H9 (cell line): ENCODE measurements around the gene IFNAR2. TPM values are rescaled to one million over a fixed set of nuclear protein-coding genes. Genes with fewer than 3 reads are reported as not detected.

Experiments
- DNase-seq: peaks from one replicate; pipeline ENCODE4 v3.0.0-alpha.2; 2017
- H2AFZ ChIP-seq: one replicate; pipeline ENCODE4 v1.6.1; 2013; ENCODE audit warnings: mild to moderate bottlenecking, low read length, control low read depth, moderate library complexity
- H2AK5ac ChIP-seq: 2 replicates; pipeline ENCODE4 v1.6.1; 2013; ENCODE audit warnings: low read length, control low read depth, mixed read lengths; ENCODE audit not compliant: insufficient read length
- H2BK120ac ChIP-seq: one replicate; pipeline ENCODE4 v1.6.1; 2013; ENCODE audit warnings: low read depth, mild to moderate bottlenecking, low read length, control low read depth, inconsistent platforms; ENCODE audit not compliant: poor library complexity, severe bottlenecking
- H2BK12ac ChIP-seq: 2 replicates; pipeline ENCODE4 v1.6.1; 2013; ENCODE audit warnings: low read length, control low read depth, mixed read lengths, low read depth; ENCODE audit not compliant: insufficient read length
- H2BK15ac ChIP-seq: 2 replicates; pipeline ENCODE4 v1.6.1; 2013; ENCODE audit warnings: low read depth, low read length, control low read depth
- H2BK20ac ChIP-seq: one replicate; pipeline ENCODE4 v1.6.1; 2013; ENCODE audit warnings: low read depth, mild to moderate bottlenecking, low read length, control low read depth, inconsistent platforms; ENCODE audit not compliant: poor library complexity, severe bottlenecking
- H2BK5ac ChIP-seq: 2 replicates; pipeline ENCODE4 v1.6.1; 2013; ENCODE audit warnings: low read length, control low read depth, mixed read lengths; ENCODE audit not compliant: insufficient read length
- H3K14ac ChIP-seq: 2 replicates; pipeline ENCODE4 v1.6.1; 2013; ENCODE audit warnings: low read length, control low read depth; ENCODE audit not compliant: insufficient read depth
- H3K18ac ChIP-seq: 2 replicates; pipeline ENCODE4 v1.6.1; 2013; ENCODE audit warnings: low read depth, mild to moderate bottlenecking, mixed read lengths, low read length, control low read depth; ENCODE audit not compliant: insufficient read length
- H3K23ac ChIP-seq: 2 replicates; pipeline ENCODE4 v1.6.1; 2013; ENCODE audit warnings: low read length, control low read depth, mixed read lengths, low read depth; ENCODE audit not compliant: insufficient read length
- H3K23me2 ChIP-seq: 2 replicates; pipeline ENCODE4 v1.6.1; 2013; ENCODE audit warnings: low read depth, mild to moderate bottlenecking, mixed read lengths, low read length, control low read depth; ENCODE audit not compliant: insufficient read length, poor library complexity, severe bottlenecking
- H3K27ac ChIP-seq: 2 replicates; pipeline ENCODE4 v1.5.1; 2013; ENCODE audit warnings: low read length, control low read depth, mixed read lengths, low read depth; ENCODE audit not compliant: insufficient read length
- H3K27me3 ChIP-seq: 2 replicates; pipeline ENCODE4 v1.6.1; 2013; ENCODE audit warnings: low read length, control low read depth, inconsistent platforms; ENCODE audit not compliant: insufficient read depth
- H3K4ac ChIP-seq: 2 replicates; pipeline ENCODE4 v1.6.1; 2013; ENCODE audit warnings: low read depth, mild to moderate bottlenecking, control low read depth, inconsistent platforms, low read length, moderate library complexity
- H3K4me1 ChIP-seq: 2 replicates; pipeline ENCODE4 v1.6.1; 2013; ENCODE audit warnings: low read length, control low read depth, inconsistent platforms; ENCODE audit not compliant: insufficient read depth
- H3K4me2 ChIP-seq: 2 replicates; pipeline ENCODE4 v1.6.1; 2013; ENCODE audit warnings: low read length, control low read depth, mixed read lengths; ENCODE audit not compliant: insufficient read length, insufficient read depth
- H3K56ac ChIP-seq: 2 replicates; pipeline ENCODE4 v1.6.1; 2013; ENCODE audit warnings: low read depth, mild to moderate bottlenecking, mixed read lengths, low read length, control low read depth; ENCODE audit not compliant: insufficient read length
- H3K79me1 ChIP-seq: 2 replicates; pipeline ENCODE4 v1.6.1; 2013; ENCODE audit warnings: low read depth, mild to moderate bottlenecking, moderate library complexity, low read length, control low read depth, inconsistent platforms; ENCODE audit not compliant: insufficient read depth, poor library complexity, severe bottlenecking
- H3K79me2 ChIP-seq: 2 replicates; pipeline ENCODE4 v1.6.1; 2013; ENCODE audit warnings: low read length, control low read depth, inconsistent platforms; ENCODE audit not compliant: insufficient read depth
- H3K9ac ChIP-seq: 2 replicates; pipeline ENCODE4 v1.6.1; 2013; ENCODE audit warnings: low read length, control low read depth, mixed read lengths; ENCODE audit not compliant: insufficient read length; ENCODE audit errors: extremely low read depth
- H3K9me3 ChIP-seq: one replicate; pipeline ENCODE4 v1.6.1; 2013; ENCODE audit warnings: low read depth, low read length, inconsistent platforms; ENCODE audit not compliant: control insufficient read depth
- H3T11ph ChIP-seq: one replicate; pipeline ENCODE4 v1.6.1; 2013; ENCODE audit warnings: mild to moderate bottlenecking, low read length, control low read depth, inconsistent platforms
- H4K20me1 ChIP-seq: one replicate; pipeline ENCODE4 v1.6.1; 2013; ENCODE audit not compliant: control insufficient read depth, insufficient read length, insufficient read depth
- H4K5ac ChIP-seq: 2 replicates; pipeline ENCODE4 v1.6.1; 2013; ENCODE audit warnings: low read depth, mild to moderate bottlenecking, mixed read lengths, low read length, control low read depth; ENCODE audit not compliant: insufficient read length
- H4K8ac ChIP-seq: replicated peaks from 2 replicates; pipeline ENCODE4 v1.6.1; 2013; ENCODE audit warnings: low read length, control low read depth, mixed read lengths, low read depth; ENCODE audit not compliant: insufficient read length
- H4K91ac ChIP-seq: 2 replicates; pipeline ENCODE4 v1.6.1; 2013; ENCODE audit warnings: low read depth, mild to moderate bottlenecking, moderate library complexity, mixed read lengths, low read length, control low read depth; ENCODE audit not compliant: insufficient read length
- H3K27ac Mint-ChIP-seq, 3 experiments: 2 replicates in 2 of 3; 3 replicates in 1 of 3; pipeline ENCODE4 v1.8.0; 2020 to 2021; ENCODE audit warnings: mixed read lengths in 3 of 3, mild to moderate bottlenecking in 1 of 3, moderate library complexity in 1 of 3
- H3K27me3 Mint-ChIP-seq: 2 replicates; pipeline ENCODE4 v1.8.0; 2021; ENCODE audit warnings: low read depth, mild to moderate bottlenecking, moderate library complexity, mixed read lengths
- H3K36me3 Mint-ChIP-seq, 3 experiments: 2 replicates in 2 of 3; 3 replicates in 1 of 3; pipeline ENCODE4 v1.8.0; 2020 to 2021; ENCODE audit warnings: low read depth in 3 of 3, mixed read lengths in 3 of 3; ENCODE audit not compliant: insufficient read depth in 1 of 3
- H3K4me1 Mint-ChIP-seq, 2 experiments: 2 replicates each; pipeline ENCODE4 v1.8.0; 2020; ENCODE audit warnings: mixed read lengths in 2 of 2
- H3K4me3 Mint-ChIP-seq, 2 experiments: 2 replicates in 1 of 2; 3 replicates in 1 of 2; pipeline ENCODE4 v1.8.0; 2020 to 2021; ENCODE audit warnings: mild to moderate bottlenecking in 2 of 2, mixed read lengths in 2 of 2, moderate library complexity in 1 of 2
- H3K9me3 Mint-ChIP-seq, 2 experiments: 2 replicates in 1 of 2; 3 replicates in 1 of 2; pipeline ENCODE4 v1.8.0; 2020; ENCODE audit warnings: mild to moderate bottlenecking in 2 of 2, mixed read lengths in 2 of 2, moderate library complexity in 1 of 2
- CTCF ChIP-seq: fragments of 200-600 bp; sonication (generic); conservative IDR thresholded peaks from 3 replicates; pipeline ENCODE4 v1.8.0; 2021; ENCODE audit warnings: antibody characterized with exemption, mild to moderate bottlenecking
- WGBS: extraction: QIAGEN DNeasy Blood & Tissue Kit; methylation state at CpG from one replicate; pipeline ENCODE4 v1.1.7; 2013; ENCODE audit warnings: missing lambda C conversion rate, low lambda C conversion rate, mixed read lengths; ENCODE audit not compliant: insufficient read length; ENCODE audit errors: extremely low coverage; 5-methylcytosine and 5-hydroxymethylcytosine counted together
- total RNA-seq: library from RNA; stranded (reverse); gene quantifications from 2 replicates; pipeline ENCODE4 v1.2.1, GENCODE V29; 2021

Gene IFNAR2
- total RNA-seq, 1 experiment from 2014 or later = 14.4 TPM

GRCh38 chr21:33199100-33199464, 30.7 kb upstream of the IFNAR2 start:
- no peak for TF ChIP-seq CTCF

More at GRCh38 chr21:33199100-33199464, 30.7 kb upstream of the IFNAR2 start:
- no peak overlapping the region for H3K56ac ChIP-seq
- no peak overlapping the region for H3K9ac ChIP-seq
- H2BK15ac ChIP-seq = no peak overlapping the region
- no peak overlapping the region for H4K5ac ChIP-seq
- H3K79me1 ChIP-seq = no peaks in the 10 kb centered on the region
- H3K27me3 ChIP-seq = no peaks in the 10 kb centered on the region
- Mint-ChIP-seq H3K36me3 (no peaks in the 10 kb centered on the region), H3K4me3 (no peak overlapping the region), H3K27me3 (peaks cover 6% of the 10 kb centered on the region; the same call in 1 of the 2 replicates), H3K27ac (no peak overlapping the region), H3K9me3 (no peaks in the 10 kb centered on the region), H3K4me1 (peaks cover 11 to 15% of the 10 kb centered on the region in 2 experiments)
- no peaks in the 10 kb centered on the region for H3K23me2 ChIP-seq
- H2BK5ac ChIP-seq = no peak overlapping the region
- DNase-seq = no peak
- no peak overlapping the region for H4K8ac ChIP-seq
- H3K4me2 ChIP-seq = no peak overlapping the region
- H3T11ph ChIP-seq = no peak overlapping the region
- H2BK120ac ChIP-seq = no peak overlapping the region
- H4K91ac ChIP-seq = no peak overlapping the region
- no peak overlapping the region for H2BK12ac ChIP-seq
- H2AK5ac ChIP-seq = no peak overlapping the region
- no peak overlapping the region for H3K14ac ChIP-seq
- no peak overlapping the region for H3K27ac ChIP-seq
- H3K9me3 ChIP-seq = no peaks in the 10 kb centered on the region
- no peak overlapping the region for H3K18ac ChIP-seq
- no peak overlapping the region for H2AFZ ChIP-seq
- no CpG with 5 or more reads among the region's 6 CpGs for WGBS
- no peaks in the 10 kb centered on the region for H3K79me2 ChIP-seq
- H3K23ac ChIP-seq = no peak overlapping the region
- H4K20me1 ChIP-seq = no peaks in the 10 kb centered on the region
- no peaks in the 10 kb centered on the region for H3K4me1 ChIP-seq
- no peak overlapping the region for H3K4ac ChIP-seq
- H2BK20ac ChIP-seq = no peak overlapping the region
